ENCODE results near the gene PCNX1. TPM values are rescaled to one million over a fixed set of nuclear protein-coding genes. Genes with fewer than 3 reads are reported as not detected.

Gene PCNX1
- total and polyA plus RNA-seq, 2 donors (not counting 1 experiment from before 2014, with no cell fraction given): 35.7 to 69.4 TPM

- no peak overlapping the region for H3K27ac ChIP-seq (ENCODE audit: insufficient read depth, low read length)
- no peak overlapping the region for H2AFZ ChIP-seq (ENCODE audit: low read length)
- H4K20me1 ChIP-seq (ENCODE audit: control insufficient read depth, extremely low read depth, insufficient read depth, low read length): peaks cover 6% of the 10 kb centered on the region
These were observed 9.5 kb downstream of the PCNX1 start for GRCh38 chr14:70916799-70917198.

DNA sequence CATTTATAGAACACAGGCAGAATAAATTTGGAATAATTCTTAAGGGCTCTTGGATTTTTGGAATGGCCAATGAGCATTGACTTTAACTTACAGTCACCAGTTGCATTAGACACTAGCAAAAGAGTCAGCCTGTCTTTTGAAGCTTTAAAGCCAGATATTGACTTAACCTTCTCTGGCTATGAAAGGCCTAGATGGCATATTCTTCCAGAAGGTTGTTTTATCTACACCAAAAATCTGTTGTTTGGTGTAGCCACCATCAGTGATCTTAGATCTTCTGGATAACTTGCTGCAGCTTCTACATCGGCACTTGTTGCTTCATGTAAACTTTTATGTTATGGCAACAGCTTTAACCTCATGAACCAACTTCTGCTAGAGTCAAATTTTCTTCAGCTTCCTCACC lies 10.4 kb downstream of the PCNX1 start:
- Histone ChIP-seq H3K4me3 (replicated peaks in 1 of 4; ENCODE audit: control extremely low read depth in 1 of 4, insufficient read depth in 1 of 4, low read depth in 3 of 4, low read length in 4 of 4) (no peak overlapping the region), H3K36me3 (ENCODE audit: control insufficient read depth, insufficient read depth, low read length) (no peaks in the 10 kb centered on the region), H4K20me1 (ENCODE audit: control insufficient read depth, extremely low read depth, insufficient read depth, low read length) (peaks cover 6% of the 10 kb centered on the region), H3K4me1 (ENCODE audit: control insufficient read depth, extremely low read depth, insufficient read depth, low read length) (no peaks in the 10 kb centered on the region), H3K27ac (ENCODE audit: insufficient read depth, low read length) (no peak overlapping the region), H3K4me2 (ENCODE audit: extremely low read depth, insufficient read depth, low read length) (no peak overlapping the region), H3K27me3 (ENCODE audit: control insufficient read depth, insufficient read depth, low read length) (no peaks in the 10 kb centered on the region), H3K79me2 (ENCODE audit: control insufficient read depth, insufficient read depth, low read length) (peaks cover 89% of the 10 kb centered on the region), H3K9me3 (ENCODE audit: control insufficient read depth, insufficient read depth, low read depth, low read length) (no peaks in the 10 kb centered on the region), H2AFZ (ENCODE audit: low read length) (no peak overlapping the region), H3K9ac (ENCODE audit: insufficient read depth, low read length) (no peak overlapping the region)
- TF ChIP-seq CTCF (conservative IDR thresholded peaks at IDR 0.05 in 1 of 2, IDR thresholded peaks at IDR 0.05 in 1 of 2; ENCODE audit: low read depth in 1 of 2, low read length in 2 of 2) (no peak), EZH2 (IDR thresholded peaks at IDR 0.05; ENCODE audit: low read length, missing control alignments) (no peak)
- DNase-seq (ENCODE audit: low read depth in 2 of 2): no peak

More at GRCh38 chr14:70916799-70917198, 9.5 kb downstream of the PCNX1 start:
- no peaks in the 10 kb centered on the region for H3K4me1 ChIP-seq (ENCODE audit: control insufficient read depth, extremely low read depth, insufficient read depth, low read length)
- H3K9ac ChIP-seq (ENCODE audit: insufficient read depth, low read length): no peak overlapping the region
- H3K27me3 ChIP-seq (ENCODE audit: control insufficient read depth, insufficient read depth, low read length): no peaks in the 10 kb centered on the region
- H3K4me2 ChIP-seq (ENCODE audit: extremely low read depth, insufficient read depth, low read length): no peak overlapping the region
- H3K79me2 ChIP-seq (ENCODE audit: control insufficient read depth, insufficient read depth, low read length): peaks cover 91% of the 10 kb centered on the region
- H3K36me3 ChIP-seq (ENCODE audit: control insufficient read depth, insufficient read depth, low read length): no peaks in the 10 kb centered on the region
- H3K9me3 ChIP-seq (ENCODE audit: control insufficient read depth, insufficient read depth, low read depth, low read length): no peaks in the 10 kb centered on the region
- no peak overlapping the region for H3K4me3 ChIP-seq (replicated peaks in 1 of 4; ENCODE audit: control extremely low read depth in 1 of 4, insufficient read depth in 1 of 4, low read depth in 3 of 4, low read length in 4 of 4)
- TF ChIP-seq EZH2 (IDR thresholded peaks at IDR 0.05; ENCODE audit: low read length, missing control alignments) (no peak), CTCF (conservative IDR thresholded peaks at IDR 0.05 in 1 of 2, IDR thresholded peaks at IDR 0.05 in 1 of 2; ENCODE audit: low read depth in 1 of 2, low read length in 2 of 2) (no peak)
- no peak for DNase-seq (ENCODE audit: low read depth in 2 of 2)

- TF ChIP-seq EZH2 (IDR thresholded peaks at IDR 0.05; ENCODE audit: low read length, missing control alignments): no peak
- TF ChIP-seq CTCF (conservative IDR thresholded peaks at IDR 0.05 in 1 of 2, IDR thresholded peaks at IDR 0.05 in 1 of 2; ENCODE audit: low read depth in 1 of 2, low read length in 2 of 2): no peak
- no peak overlapping the region for H2AFZ ChIP-seq (ENCODE audit: low read length)
- peaks cover 4% of the 10 kb centered on the region for H4K20me1 ChIP-seq (ENCODE audit: control insufficient read depth, extremely low read depth, insufficient read depth, low read length)
- no peaks in the 10 kb centered on the region for H3K27me3 ChIP-seq (ENCODE audit: control insufficient read depth, insufficient read depth, low read length)
- no peak overlapping the region for H3K4me3 ChIP-seq (replicated peaks in 1 of 4; ENCODE audit: control extremely low read depth in 1 of 4, insufficient read depth in 1 of 4, low read depth in 3 of 4, low read length in 4 of 4)
- no peaks in the 10 kb centered on the region for H3K36me3 ChIP-seq (ENCODE audit: control insufficient read depth, insufficient read depth, low read length)
- H3K9me3 ChIP-seq (ENCODE audit: control insufficient read depth, insufficient read depth, low read depth, low read length): no peaks in the 10 kb centered on the region
- H3K4me2 ChIP-seq (ENCODE audit: extremely low read depth, insufficient read depth, low read length): peak overlapping the region; percentile 63
- no peak overlapping the region for H3K27ac ChIP-seq (ENCODE audit: insufficient read depth, low read length)
- DNase-seq (ENCODE audit: low read depth in 2 of 2): peak; percentile 45 to 73
- H3K79me2 ChIP-seq (ENCODE audit: control insufficient read depth, insufficient read depth, low read length): peaks cover 83% of the 10 kb centered on the region
- no peak overlapping the region for H3K9ac ChIP-seq (ENCODE audit: insufficient read depth, low read length)
- no peaks in the 10 kb centered on the region for H3K4me1 ChIP-seq (ENCODE audit: control insufficient read depth, extremely low read depth, insufficient read depth, low read length)
These were observed 12.5 kb downstream of the PCNX1 start for GRCh38 chr14:70919774-70920173.
